HG03045 (cell line): Measurements from ENCODE around the gene ATP2C2.

Experiments
- ATAC-seq: cut with Tn5 transposase; IDR thresholded peaks from one replicate; pipeline ENCODE4 v1.9.1; 2021; ENCODE audit warnings: mild to moderate bottlenecking, moderate library complexity; ENCODE audit not compliant: unreplicated experiment

The ATP2C2 gene

GRCh38 chr16:84361546-84361945 lies 6.8 kb upstream of the ATP2C2 start:
- ATAC-seq, result no peak

GRCh38 chr16:84362471-84362941 lies 5.8 kb upstream of the ATP2C2 start:
- no peak for ATAC-seq

GRCh38 chr16:84366208-84366607 lies 2.1 kb upstream of the ATP2C2 start:
- no peak for ATAC-seq

- no peak for ATAC-seq
Measured at GRCh38 chr16:84367297-84367680, 1.0 kb upstream of the ATP2C2 start.

- no peak for ATAC-seq
Measured at GRCh38 chr16:84367750-84368307, 509 bp upstream of the ATP2C2 start.

GRCh38 chr16:84369105-84369504 lies 767 bp downstream of the ATP2C2 start:
- ATAC-seq, result no peak

- no peak for ATAC-seq
Measured at GRCh38 chr16:84369938-84370627, 1.7 kb downstream of the ATP2C2 start.

- no peak for ATAC-seq
Measured at GRCh38 chr16:84370723-84371552, 2.6 kb downstream of the ATP2C2 start.

GRCh38 chr16:84371553-84371865 lies 3.2 kb downstream of the ATP2C2 start:
- no peak for ATAC-seq

GRCh38 chr16:84373907-84374489 lies 5.7 kb downstream of the ATP2C2 start:
- ATAC-seq, result no peak

- ATAC-seq, result no peak
Measured at GRCh38 chr16:84378099-84378498, 9.8 kb downstream of the ATP2C2 start.

GRCh38 chr16:84378567-84378966 lies 10.2 kb downstream of the ATP2C2 start:
- no peak for ATAC-seq

GRCh38 chr16:84379008-84379708 lies 10.8 kb downstream of the ATP2C2 start:
- ATAC-seq, result no peak

GRCh38 chr16:84379709-84380362 lies 11.5 kb downstream of the ATP2C2 start:
- ATAC-seq, result no peak

- no peak for ATAC-seq
Measured at GRCh38 chr16:84380405-84380804, 12.1 kb downstream of the ATP2C2 start.

GRCh38 chr16:84382396-84382795 lies 14.1 kb downstream of the ATP2C2 start:
- no peak for ATAC-seq

- ATAC-seq, result no peak
Measured at GRCh38 chr16:84383106-84383505, 14.8 kb downstream of the ATP2C2 start.

- ATAC-seq, result no peak
Measured at GRCh38 chr16:84386047-84386446, 17.7 kb downstream of the ATP2C2 start.

- no peak for ATAC-seq
Measured at GRCh38 chr16:84387021-84387420, 18.7 kb downstream of the ATP2C2 start.

- ATAC-seq, result no peak
Measured at GRCh38 chr16:84390131-84390785, 21.9 kb downstream of the ATP2C2 start.
